WTC11 (cell line): ENCODE data around the gene ZNF750. TPM values are rescaled to one million over a fixed set of nuclear protein-coding genes. Genes with fewer than 3 reads are reported as not detected.
A peak's percentile ranks its signal among the peaks of the same experiment; 100 is the strongest.

Experiments
- ATAC-seq: fragments of 200-7000 bp; cut with Tn5 transposase; 2 replicates; pipeline ENCODE4 v1.10.0; 2021; ENCODE audit warnings: mild to moderate bottlenecking, moderate library complexity
- CTCF ChIA-PET: fragments of 300-600 bp; sonication (Branson Sonifier 250); formaldehyde crosslinking; loops from one replicate; lab custom pipeline; 2021; ENCODE audit warnings: antibody characterized with exemption; lab: Charles Lee
- POLR2A ChIA-PET: fragments of 350-600 bp; sonication (Branson Sonifier 250); formaldehyde crosslinking; loops from one replicate; lab custom pipeline; 2021; ENCODE audit warnings: antibody characterized with exemption; lab: Charles Lee
- DNase-seq: peaks from one replicate; pipeline ENCODE4 v3.0.0; 2021; ENCODE audit warnings: low spot score
- H3K27ac Mint-ChIP-seq: 2 replicates; pipeline ENCODE4 v1.8.0; 2021; ENCODE audit warnings: mixed read lengths
- H3K27me3 Mint-ChIP-seq: 2 replicates; pipeline ENCODE4 v1.8.0; 2021; ENCODE audit warnings: low read depth, mild to moderate bottlenecking, moderate library complexity, mixed read lengths
- H3K36me3 Mint-ChIP-seq: 2 replicates; pipeline ENCODE4 v1.8.0; 2021; ENCODE audit warnings: mixed read lengths
- H3K4me1 Mint-ChIP-seq: 2 replicates; pipeline ENCODE4 v1.8.0; 2022; ENCODE audit warnings: mixed read lengths
- H3K4me3 Mint-ChIP-seq: 2 replicates; pipeline ENCODE4 v1.8.0; 2021; ENCODE audit warnings: mild to moderate bottlenecking, moderate library complexity, mixed read lengths
- H3K9me3 Mint-ChIP-seq: 2 replicates; pipeline ENCODE4 v1.8.0; 2021; ENCODE audit warnings: mixed read lengths
- ELF4 ChIP-seq: sonication (generic); formaldehyde crosslinking; IDR thresholded peaks from 2 replicates; pipeline ENCODE4 v1.8.1; 2022; ENCODE audit warnings: low read depth, mild to moderate bottlenecking, moderate library complexity, missing genetic modification reagents
- ESRRA ChIP-seq: sonication (generic); formaldehyde crosslinking; IDR thresholded peaks from 2 replicates; pipeline ENCODE4 v1.8.1; 2022; ENCODE audit warnings: mild to moderate bottlenecking, missing genetic modification reagents, borderline replicate concordance
- GTF2I ChIP-seq: fragments of 250-450 bp; sonication (Bioruptor Pico); conservative IDR thresholded peaks from 2 replicates; pipeline ENCODE4 v1.4.0; 2021; ENCODE audit warnings: mild to moderate bottlenecking
- MYBL2 ChIP-seq: sonication (generic); formaldehyde crosslinking; IDR thresholded peaks from 2 replicates; pipeline ENCODE4 v1.8.1; 2023; ENCODE audit warnings: mild to moderate bottlenecking, moderate library complexity, missing genetic modification reagents
- NFYB ChIP-seq: sonication (generic); formaldehyde crosslinking; conservative IDR thresholded peaks from 2 replicates; pipeline ENCODE4 v1.8.0; 2022; ENCODE audit warnings: low read depth, missing genetic modification reagents
- ZNF138 ChIP-seq: sonication (generic); formaldehyde crosslinking; conservative IDR thresholded peaks from 2 replicates; pipeline ENCODE4 v1.8.1; 2022; ENCODE audit warnings: mild to moderate bottlenecking, moderate library complexity, missing genetic modification reagents
- total RNA-seq: library from RNA; stranded (reverse); gene quantifications from 3 replicates; pipeline ENCODE4 v1.2.3, GENCODE V29; 2021
- TF ChIP-seq, protein P1 (sequence below): sonication (generic); formaldehyde crosslinking; IDR thresholded peaks from 2 replicates; pipeline ENCODE4 v1.8.0; 2022; ENCODE audit warnings: mild to moderate bottlenecking, missing genetic modification reagents
- TF ChIP-seq, protein P2 (sequence below): sonication (generic); formaldehyde crosslinking; conservative IDR thresholded peaks from 2 replicates; pipeline ENCODE4 v1.8.1; 2023; ENCODE audit warnings: mild to moderate bottlenecking, low read depth, missing genetic modification reagents, moderate library complexity
- TF ChIP-seq, protein P3 (sequence below): fragments of 250-450 bp; sonication (Bioruptor Pico); IDR thresholded peaks from 2 replicates; pipeline ENCODE4 v1.9.0; 2021; ENCODE audit warnings: mild to moderate bottlenecking
- TF ChIP-seq, protein P4 (sequence below): fragments of 250-450 bp; sonication (Bioruptor Pico); IDR thresholded peaks from 2 replicates; pipeline ENCODE4 v2.1.2; 2022; ENCODE audit warnings: mild to moderate bottlenecking, moderate library complexity
- TF ChIP-seq, protein P5 (sequence below): fragments of 250-450 bp; sonication (Bioruptor Pico); IDR thresholded peaks from 2 replicates; pipeline ENCODE4 v1.9.0; 2021; ENCODE audit warnings: mild to moderate bottlenecking
- TF ChIP-seq, protein P6 (sequence below): sonication (generic); formaldehyde crosslinking; IDR thresholded peaks from 2 replicates; pipeline ENCODE4 v1.8.0; 2022; ENCODE audit warnings: mild to moderate bottlenecking, missing genetic modification reagents

Gene ZNF750
- total RNA-seq, 1 experiment from 2014 or later, result 0.04 TPM

DNA sequence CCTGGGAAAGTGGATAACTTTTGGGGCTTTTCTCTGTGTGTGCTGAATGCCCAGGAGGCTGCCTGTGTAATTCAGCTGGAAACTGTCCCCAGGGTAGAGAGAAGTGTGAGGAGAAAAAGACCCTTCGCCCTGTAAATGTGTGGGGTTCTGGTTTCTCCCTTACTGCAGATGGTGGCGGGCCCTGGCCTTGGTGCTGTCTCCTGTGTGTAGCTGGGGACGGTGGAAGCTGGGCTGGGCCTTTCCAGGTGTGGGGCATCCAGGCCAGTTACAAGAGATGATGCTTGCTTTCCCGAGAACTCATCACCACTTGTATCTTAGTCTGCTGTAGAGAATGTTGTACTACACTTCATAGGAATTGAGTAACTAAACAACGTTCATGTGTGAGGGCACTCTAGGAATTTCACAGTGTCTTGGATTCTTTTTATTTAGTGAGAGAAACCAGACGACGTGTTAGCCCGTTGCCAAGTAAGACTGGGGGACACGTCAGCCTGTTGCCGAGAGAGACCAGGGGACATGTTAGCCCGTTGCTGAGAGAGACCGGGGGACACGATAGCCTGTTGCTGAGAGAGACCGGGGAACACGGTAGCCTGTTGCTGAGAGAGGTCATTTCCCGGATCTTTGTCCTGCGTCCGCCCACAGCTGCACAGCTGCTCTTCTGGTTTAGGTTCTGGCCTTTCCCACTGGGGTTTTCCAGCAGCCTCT is 44.9 kb downstream of the ZNF750 start:
- peak overlapping the region; percentile 72 for H3K27ac Mint-ChIP-seq
- no peak overlapping the region for H3K4me3 Mint-ChIP-seq
- no peaks in the 10 kb centered on the region for H3K27me3 Mint-ChIP-seq
- no peak for DNase-seq
- H3K9me3 Mint-ChIP-seq, result no peaks in the 10 kb centered on the region
- TF ChIP-seq ESRRA (CRISPR knock-in tag) (no peak), ZNF138 (CRISPR knock-in tag) (no peak), ELF4 (no peak)
- TF ChIP-seq, protein P1, sequence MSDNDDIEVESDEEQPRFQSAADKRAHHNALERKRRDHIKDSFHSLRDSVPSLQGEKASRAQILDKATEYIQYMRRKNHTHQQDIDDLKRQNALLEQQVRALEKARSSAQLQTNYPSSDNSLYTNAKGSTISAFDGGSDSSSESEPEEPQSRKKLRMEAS, result no peak
- TF ChIP-seq, protein P2, sequence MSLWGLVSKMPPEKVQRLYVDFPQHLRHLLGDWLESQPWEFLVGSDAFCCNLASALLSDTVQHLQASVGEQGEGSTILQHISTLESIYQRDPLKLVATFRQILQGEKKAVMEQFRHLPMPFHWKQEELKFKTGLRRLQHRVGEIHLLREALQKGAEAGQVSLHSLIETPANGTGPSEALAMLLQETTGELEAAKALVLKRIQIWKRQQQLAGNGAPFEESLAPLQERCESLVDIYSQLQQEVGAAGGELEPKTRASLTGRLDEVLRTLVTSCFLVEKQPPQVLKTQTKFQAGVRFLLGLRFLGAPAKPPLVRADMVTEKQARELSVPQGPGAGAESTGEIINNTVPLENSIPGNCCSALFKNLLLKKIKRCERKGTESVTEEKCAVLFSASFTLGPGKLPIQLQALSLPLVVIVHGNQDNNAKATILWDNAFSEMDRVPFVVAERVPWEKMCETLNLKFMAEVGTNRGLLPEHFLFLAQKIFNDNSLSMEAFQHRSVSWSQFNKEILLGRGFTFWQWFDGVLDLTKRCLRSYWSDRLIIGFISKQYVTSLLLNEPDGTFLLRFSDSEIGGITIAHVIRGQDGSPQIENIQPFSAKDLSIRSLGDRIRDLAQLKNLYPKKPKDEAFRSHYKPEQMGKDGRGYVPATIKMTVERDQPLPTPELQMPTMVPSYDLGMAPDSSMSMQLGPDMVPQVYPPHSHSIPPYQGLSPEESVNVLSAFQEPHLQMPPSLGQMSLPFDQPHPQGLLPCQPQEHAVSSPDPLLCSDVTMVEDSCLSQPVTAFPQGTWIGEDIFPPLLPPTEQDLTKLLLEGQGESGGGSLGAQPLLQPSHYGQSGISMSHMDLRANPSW (CRISPR knock-in tag), result no peak
- TF ChIP-seq, protein P3, sequence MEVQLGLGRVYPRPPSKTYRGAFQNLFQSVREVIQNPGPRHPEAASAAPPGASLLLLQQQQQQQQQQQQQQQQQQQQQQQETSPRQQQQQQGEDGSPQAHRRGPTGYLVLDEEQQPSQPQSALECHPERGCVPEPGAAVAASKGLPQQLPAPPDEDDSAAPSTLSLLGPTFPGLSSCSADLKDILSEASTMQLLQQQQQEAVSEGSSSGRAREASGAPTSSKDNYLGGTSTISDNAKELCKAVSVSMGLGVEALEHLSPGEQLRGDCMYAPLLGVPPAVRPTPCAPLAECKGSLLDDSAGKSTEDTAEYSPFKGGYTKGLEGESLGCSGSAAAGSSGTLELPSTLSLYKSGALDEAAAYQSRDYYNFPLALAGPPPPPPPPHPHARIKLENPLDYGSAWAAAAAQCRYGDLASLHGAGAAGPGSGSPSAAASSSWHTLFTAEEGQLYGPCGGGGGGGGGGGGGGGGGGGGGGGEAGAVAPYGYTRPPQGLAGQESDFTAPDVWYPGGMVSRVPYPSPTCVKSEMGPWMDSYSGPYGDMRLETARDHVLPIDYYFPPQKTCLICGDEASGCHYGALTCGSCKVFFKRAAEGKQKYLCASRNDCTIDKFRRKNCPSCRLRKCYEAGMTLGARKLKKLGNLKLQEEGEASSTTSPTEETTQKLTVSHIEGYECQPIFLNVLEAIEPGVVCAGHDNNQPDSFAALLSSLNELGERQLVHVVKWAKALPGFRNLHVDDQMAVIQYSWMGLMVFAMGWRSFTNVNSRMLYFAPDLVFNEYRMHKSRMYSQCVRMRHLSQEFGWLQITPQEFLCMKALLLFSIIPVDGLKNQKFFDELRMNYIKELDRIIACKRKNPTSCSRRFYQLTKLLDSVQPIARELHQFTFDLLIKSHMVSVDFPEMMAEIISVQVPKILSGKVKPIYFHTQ (CRISPR knock-in tag), result no peak
- TF ChIP-seq, protein P4, sequence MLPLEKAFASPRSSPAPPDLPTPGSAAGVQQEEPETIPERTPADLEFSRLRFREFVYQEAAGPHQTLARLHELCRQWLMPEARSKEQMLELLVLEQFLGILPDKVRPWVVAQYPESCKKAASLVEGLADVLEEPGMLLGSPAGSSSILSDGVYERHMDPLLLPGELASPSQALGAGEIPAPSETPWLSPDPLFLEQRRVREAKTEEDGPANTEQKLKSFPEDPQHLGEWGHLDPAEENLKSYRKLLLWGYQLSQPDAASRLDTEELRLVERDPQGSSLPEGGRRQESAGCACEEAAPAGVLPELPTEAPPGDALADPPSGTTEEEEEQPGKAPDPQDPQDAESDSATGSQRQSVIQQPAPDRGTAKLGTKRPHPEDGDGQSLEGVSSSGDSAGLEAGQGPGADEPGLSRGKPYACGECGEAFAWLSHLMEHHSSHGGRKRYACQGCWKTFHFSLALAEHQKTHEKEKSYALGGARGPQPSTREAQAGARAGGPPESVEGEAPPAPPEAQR (CRISPR knock-in tag), result no peak
- TF ChIP-seq, protein P5, sequence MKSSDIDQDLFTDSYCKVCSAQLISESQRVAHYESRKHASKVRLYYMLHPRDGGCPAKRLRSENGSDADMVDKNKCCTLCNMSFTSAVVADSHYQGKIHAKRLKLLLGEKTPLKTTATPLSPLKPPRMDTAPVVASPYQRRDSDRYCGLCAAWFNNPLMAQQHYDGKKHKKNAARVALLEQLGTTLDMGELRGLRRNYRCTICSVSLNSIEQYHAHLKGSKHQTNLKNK (CRISPR knock-in tag), result no peak
- TF ChIP-seq, all 79 proteins: peak for 0
- peaks cover 34% of the 10 kb centered on the region for H3K36me3 Mint-ChIP-seq
- ChIA-PET POLR2A (no interaction called here), CTCF (interaction anchor here (1.8 kb wide), 1 partner anchor 13 kb away, joined by 6 read pairs; no protein-coding TSS in a partner anchor)
- no peak for ATAC-seq
- no peaks in the 10 kb centered on the region for H3K4me1 Mint-ChIP-seq

DNA sequence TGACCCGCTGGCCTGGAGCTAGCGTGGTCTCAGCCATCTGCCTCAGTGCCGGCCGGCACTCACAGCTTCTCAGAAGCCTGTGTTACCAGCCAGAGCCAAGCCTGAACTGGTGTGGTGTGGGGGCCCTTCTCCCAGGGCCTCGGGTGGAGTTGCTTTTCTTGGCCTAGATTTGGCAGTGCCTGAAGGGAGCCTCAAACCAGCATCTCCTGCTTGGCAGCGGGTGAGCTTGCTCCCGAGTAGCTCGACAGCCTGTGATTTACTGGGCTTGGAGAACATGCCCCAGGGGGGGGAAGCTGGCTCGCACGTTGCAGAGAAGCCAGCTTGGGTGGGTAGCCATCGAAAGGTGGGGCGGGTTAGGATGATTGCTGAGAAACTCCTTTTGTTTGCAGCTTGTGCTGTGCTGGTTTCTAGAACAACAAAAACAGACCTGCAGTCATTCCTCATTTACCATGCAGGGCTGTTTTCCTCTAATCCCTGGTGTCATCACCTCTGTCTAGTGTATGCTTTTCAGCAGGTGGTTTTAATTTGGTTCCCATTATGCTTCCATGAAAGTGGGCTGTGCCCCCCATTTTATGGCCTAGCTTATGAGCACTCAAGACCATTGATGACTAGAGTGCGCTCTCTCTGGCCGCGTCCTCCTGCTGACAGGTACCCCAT is 45.7 kb downstream of the ZNF750 start:
- peaks cover 27% of the 10 kb centered on the region for H3K36me3 Mint-ChIP-seq
- CTCF ChIA-PET, result interaction anchor here (1.0 kb wide), 1 partner anchor 125 kb away, joined by 6 read pairs; no protein-coding TSS in a partner anchor
- TF ChIP-seq, protein P6, sequence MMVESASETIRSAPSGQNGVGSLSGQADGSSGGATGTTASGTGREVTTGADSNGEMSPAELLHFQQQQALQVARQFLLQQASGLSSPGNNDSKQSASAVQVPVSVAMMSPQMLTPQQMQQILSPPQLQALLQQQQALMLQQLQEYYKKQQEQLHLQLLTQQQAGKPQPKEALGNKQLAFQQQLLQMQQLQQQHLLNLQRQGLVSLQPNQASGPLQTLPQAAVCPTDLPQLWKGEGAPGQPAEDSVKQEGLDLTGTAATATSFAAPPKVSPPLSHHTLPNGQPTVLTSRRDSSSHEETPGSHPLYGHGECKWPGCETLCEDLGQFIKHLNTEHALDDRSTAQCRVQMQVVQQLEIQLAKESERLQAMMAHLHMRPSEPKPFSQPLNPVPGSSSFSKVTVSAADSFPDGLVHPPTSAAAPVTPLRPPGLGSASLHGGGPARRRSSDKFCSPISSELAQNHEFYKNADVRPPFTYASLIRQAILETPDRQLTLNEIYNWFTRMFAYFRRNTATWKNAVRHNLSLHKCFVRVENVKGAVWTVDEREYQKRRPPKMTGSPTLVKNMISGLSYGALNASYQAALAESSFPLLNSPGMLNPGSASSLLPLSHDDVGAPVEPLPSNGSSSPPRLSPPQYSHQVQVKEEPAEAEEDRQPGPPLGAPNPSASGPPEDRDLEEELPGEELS (CRISPR knock-in tag), result no peak
- TF ChIP-seq NFYB (CRISPR knock-in tag) (no peak), MYBL2 (CRISPR knock-in tag) (no peak), GTF2I (CRISPR knock-in tag) (no peak)
- no peaks in the 10 kb centered on the region for H3K27me3 Mint-ChIP-seq
- no peak for DNase-seq
- POLR2A ChIA-PET, result no interaction called here
- peak overlapping the region; percentile 72; the same call in 1 of the 2 replicates for H3K27ac Mint-ChIP-seq
- H3K4me3 Mint-ChIP-seq, result no peak overlapping the region
- H3K4me1 Mint-ChIP-seq, result no peaks in the 10 kb centered on the region
- no peaks in the 10 kb centered on the region for H3K9me3 Mint-ChIP-seq
- no peak for ATAC-seq
